GM21526 (cell line): ENCODE data around the gene ATP8B1.

Experiments used
- ATAC-seq: cut with Tn5 transposase; IDR thresholded peaks from one replicate; pipeline ENCODE4 v1.9.1; 2021; ENCODE audit warnings: moderate library complexity; ENCODE audit not compliant: unreplicated experiment, low FRiP score

ATP8B1 gene

DNA sequence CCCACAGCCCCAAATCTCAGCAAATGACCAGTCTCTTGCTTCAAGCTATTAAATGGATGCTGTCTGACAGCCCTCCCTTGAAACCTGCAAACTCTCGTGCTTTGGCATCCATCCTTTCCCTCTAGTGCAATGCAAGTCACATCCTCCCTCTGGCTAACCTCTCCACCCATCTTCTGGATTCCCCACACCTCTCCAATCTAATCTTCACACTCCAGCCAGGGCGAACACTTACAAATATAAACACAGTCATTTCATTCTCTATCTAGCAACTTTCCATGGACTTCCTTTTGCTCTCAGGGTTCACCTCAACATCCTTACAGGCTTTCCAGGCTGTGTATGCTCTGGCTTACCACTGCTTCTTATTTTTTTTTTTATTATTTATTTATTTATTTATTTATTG, 171.4 kb downstream of the ATP8B1 start:
- ATAC-seq: no peak

DNA sequence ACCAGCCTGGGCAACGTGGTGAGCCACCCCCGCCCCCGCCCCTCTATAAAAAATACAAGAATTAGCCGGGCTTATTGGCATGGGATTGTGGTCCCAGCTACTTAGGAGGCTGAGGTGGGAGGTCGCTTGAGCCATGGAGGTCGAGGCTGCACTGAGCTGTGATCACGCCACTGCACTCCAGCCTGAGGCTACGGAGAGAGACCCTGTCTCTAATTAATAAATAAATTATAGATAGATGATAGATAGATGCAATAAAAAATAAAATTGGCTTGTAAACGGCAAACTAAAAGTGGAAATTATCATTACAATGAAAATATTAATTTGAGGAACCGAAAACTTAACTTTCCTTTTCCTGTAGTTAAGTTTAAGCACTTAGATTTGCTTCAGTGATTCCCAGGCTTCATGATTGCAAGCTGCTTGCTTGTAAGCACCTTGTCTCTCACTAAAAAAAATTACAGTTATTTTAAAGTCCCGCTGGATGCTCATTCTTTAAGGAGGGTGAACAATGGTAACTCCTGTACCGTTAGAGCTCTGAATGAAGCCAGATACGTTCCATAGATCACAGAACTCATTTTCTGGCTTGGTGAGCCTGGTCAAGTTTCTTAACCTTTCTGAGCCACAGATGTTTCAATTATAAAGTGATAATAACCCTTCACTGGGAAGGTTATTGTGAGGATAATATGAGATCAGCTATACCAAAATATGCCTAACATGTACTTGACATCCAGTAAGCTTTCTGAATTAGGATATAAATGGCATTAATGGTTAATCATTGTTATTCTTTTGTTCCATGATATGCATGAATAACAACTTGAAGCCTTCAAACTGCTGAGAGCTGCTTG, 172.1 kb downstream of the ATP8B1 start:
- peak; percentile 30 for ATAC-seq

DNA sequence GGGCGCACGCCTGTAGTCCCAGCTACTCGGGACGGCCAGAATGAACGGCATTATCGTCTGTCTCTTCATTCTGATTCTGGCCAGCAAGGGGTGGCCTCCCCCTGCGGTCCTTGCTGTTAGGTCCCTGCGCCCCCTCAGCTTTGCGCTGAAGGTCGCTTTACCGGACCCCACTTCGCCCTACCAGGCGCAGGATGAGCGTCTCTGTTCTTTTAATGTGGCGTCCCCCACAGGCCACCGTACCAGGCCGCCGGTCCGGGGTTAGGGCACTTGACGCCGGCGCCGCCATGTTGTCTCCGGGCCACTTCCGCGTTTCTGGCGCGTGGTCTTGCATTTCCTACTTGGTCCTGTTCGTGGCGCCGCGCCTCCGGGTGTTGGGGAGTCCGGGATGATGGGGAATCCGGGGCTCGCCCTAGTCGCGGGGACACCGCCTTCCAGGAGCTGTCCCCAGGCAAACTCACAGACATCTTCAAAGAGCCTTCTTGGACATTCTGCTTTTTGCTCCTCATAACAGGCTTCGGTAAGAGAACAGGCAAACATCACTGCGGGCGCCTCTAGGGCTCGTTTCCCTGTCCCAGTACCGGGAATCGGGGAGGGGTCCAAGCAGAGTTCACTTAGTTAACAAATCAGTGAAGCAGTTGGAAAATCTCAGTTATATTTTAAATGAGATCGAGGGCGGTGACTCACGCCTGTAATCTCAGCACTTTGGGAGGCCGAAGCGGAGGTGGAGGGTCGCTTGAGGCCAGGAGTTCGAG, 172.9 kb downstream of the ATP8B1 start:
- ATAC-seq: peak; percentile 88

DNA sequence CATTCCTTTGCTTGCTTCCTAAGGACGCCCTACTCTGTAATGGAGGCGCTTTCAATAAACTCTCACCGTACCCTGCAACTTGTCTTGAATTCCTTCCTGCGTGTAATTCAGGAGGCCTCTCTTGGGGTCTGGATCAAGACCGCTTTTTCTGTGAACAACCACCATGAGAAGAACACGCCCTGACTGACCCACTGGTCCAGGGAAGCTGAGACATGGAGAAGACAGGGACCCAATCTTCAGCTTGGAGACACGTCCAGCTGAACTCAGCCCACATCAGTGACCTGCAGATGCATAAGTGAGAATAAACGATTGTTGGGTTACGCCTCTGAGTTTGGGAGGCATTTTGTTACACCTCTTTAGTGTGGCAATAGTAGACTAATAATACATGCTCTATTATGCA, 173.7 kb downstream of the ATP8B1 start:
- no peak for ATAC-seq

DNA sequence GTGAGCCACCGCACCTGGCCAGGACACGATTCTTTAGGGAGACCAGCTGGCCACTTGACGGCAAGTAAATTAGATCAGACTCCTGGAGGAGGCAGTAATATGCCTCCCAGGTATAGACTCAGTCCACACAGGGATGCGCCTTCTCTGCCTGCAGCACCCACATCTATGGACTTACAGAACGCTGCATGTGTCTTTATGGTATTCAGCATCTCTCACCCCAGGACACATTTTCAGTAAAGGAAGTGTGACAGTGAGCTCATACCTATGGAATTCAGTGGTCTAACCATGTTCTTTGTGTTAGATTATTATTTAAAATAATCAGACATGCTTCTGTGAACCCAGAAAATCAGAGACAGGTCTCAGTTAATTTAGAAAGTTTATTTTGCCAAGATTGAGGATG, 175.6 kb downstream of the ATP8B1 start:
- no peak for ATAC-seq

DNA sequence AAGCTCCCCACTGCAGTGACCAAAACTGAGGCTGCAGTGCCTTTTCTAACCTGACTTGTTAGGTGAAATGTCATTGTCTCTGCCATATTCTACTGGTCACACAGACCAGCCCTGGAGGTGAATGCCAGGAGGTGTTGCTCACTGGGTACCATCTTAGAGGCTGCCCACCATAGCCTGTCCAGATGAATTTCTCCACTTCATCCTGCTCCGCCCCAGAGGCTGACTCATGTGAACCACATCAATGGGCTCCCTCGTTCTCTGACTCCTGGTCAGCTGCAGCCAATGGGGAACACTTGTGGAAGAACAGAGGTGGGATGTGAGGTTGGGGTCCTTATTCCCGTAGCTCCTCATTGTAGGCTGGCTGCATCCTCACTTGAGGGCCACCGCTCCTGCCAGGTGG, 178.1 kb downstream of the ATP8B1 start:
- ATAC-seq: no peak

DNA sequence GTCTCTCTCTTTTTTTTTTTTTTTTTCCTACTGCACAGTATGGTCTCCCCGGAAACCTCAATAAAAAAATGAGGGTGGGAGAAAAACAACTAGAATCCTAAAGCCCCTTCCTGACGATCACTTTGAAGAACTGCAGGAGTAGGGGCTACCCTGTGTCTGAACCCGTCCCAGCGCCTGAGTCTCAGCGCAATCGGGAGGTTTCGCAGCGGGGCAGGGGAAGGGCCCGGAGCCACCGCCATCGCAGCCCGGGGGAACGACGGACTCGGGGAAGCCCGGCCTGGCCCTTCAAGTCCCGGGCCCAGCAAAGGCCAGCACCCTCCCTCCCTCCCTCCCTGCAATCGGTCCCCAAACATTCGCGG, 181.9 kb downstream of the ATP8B1 start:
- peak; percentile 15 for ATAC-seq

DNA sequence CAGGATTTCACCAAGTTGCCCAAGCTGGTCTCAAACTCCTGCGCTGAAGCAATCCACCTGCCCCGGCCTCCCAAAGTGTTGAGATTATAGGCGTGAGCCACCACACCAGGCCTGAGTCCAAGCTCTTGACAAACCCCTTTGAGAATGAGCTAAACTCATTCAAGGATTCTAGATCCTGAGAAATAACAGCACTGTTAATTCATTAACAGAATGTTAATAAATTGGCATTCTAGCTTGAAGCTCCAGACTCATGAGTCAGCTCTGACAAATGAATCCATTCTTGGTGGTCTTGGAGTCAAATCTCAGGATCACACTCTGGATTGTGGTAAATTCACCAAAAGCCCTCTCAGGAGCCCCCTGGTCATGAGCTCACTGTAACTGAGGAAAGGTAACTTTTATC, 183.2 kb downstream of the ATP8B1 start:
- no peak for ATAC-seq

DNA sequence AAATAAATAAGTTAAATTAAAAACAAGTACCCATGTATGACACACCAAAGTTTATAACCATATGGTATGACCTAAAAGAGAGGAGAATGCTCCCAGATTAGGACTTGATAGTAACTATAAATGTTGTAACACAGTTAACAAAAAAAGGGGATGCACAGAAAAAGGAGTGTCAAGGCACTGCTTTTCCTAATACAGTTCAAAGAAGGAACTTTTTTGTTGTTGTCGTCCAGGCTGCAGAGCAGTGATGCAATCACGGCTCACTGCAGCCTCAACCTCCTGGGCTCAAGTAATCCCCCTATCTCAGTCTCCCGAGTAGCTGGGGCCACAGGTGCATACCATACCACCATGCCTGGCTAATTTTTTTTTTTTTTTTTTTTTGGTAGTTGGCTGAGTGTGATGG, 184.2 kb downstream of the ATP8B1 start:
- no peak for ATAC-seq

DNA sequence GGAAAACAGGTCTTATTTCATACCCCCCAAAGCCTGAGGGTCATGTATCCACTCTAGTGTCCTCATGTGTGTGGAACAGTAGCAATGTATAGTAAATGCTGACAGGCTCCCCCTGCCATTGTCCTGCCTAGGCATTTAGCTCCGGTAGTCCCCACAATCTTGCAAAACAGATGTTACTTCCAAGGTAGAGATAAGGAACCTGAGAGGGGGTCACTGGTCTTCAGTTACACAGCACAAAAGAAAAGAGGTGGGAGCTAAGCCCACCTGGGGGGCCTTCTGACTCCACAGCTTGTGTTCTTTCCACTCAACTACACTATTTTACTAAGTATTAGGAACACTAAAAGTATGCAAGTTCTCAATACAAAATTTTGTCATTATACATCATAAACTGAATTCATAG, 199.2 kb downstream of the ATP8B1 start:
- ATAC-seq: no peak
